Ascending aorta (tissue), 2 donors: ENCODE data around the gene GRID2. TPM values are rescaled to one million over a fixed set of nuclear protein-coding genes. Genes with fewer than 3 reads are reported as not detected.
"Not testable (repeated sequence)": the region's sequence is repeated elsewhere in the genome, so short reads cannot be mapped to it uniquely, and the experiment has no call there.

Experiments
- DNase-seq, 2 donors: peaks; one replicate each; pipeline ENCODE4 v3.0.0-alpha.2; 2019; ENCODE audit warnings: low spot score in 2 of 2
- H3K27ac ChIP-seq, 2 donors: fragments of 200-600 bp; sonication (generic); one replicate each; pipeline ENCODE4 v1.5.1; 2016 to 2017; ENCODE audit warnings: mild to moderate bottlenecking in 1 of 2
- H3K27me3 ChIP-seq: fragments of 200-600 bp; sonication (generic); one replicate; pipeline ENCODE4 v1.5.1; 2017
- H3K36me3 ChIP-seq, 2 donors: fragments of 200-600 bp; sonication (generic); one replicate each; pipeline ENCODE4 v1.5.1; 2016
- H3K4me1 ChIP-seq, 2 donors: fragments of 200-600 bp; sonication (generic); one replicate each; pipeline ENCODE4 v1.5.1; 2016 to 2017; ENCODE audit warnings: mild to moderate bottlenecking in 1 of 2
- H3K4me3 ChIP-seq, 2 donors: fragments of 200-600 bp; sonication (generic); one replicate each; pipeline ENCODE4 v1.5.1; 2016 to 2017; ENCODE audit warnings: mild to moderate bottlenecking in 1 of 2
- H3K9me3 ChIP-seq, 2 donors: fragments of 200-600 bp; sonication (generic); one replicate each; pipeline ENCODE4 v1.5.1; 2016
- intact Hi-C: fragments of 100-400 bp; cut with DNase I; formaldehyde crosslinking; loops from one replicate; pipeline ENCODE4 v1.15.1; 2023
- total RNA-seq: library from RNA; depleted of rRNA; stranded (reverse); fragments of >200 nt; gene quantifications from one replicate; pipeline ENCODE4 v1.1.0, GENCODE V29; 2016
- TF ChIP-seq, protein P1 (sequence below), 3 experiments: fragments of 200-600 bp in 2 of 3; fragments of 450-650 bp in 1 of 3; sonication (generic) in 2 of 3; IDR thresholded peaks; one replicate each; pipeline ENCODE4 v1.5.1; 2016 to 2019; ENCODE audit warnings: antibody characterized with exemption in 3 of 3, mild to moderate bottlenecking in 1 of 3, moderate library complexity in 1 of 3

GRID2 gene
- total RNA-seq, 1 donor from 2014 or later = not detected

DNA sequence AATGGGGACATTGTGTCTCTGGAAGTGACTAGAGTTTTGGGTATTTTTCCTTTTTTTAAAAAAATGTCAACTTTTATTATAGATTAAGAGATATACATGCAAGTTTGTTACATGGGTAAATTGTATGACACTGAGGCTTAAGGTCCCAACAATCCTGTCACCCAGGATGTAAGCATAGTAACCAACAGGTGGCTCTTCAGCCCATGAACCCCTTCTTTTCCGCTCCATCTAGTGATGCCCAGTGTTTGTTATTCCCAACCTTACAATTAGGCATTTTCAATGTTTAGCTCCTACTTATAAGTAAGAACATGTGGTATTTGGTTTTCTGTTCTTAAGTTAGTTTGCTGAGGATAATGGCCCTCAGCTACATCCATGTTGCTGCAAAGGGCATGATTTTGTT is 102.7 kb downstream of the GRID2 start:
- H3K4me1 ChIP-seq = no peaks in the 10 kb centered on the region
- no peak for DNase-seq
- no peaks in the 10 kb centered on the region for H3K27me3 ChIP-seq
- TF ChIP-seq, protein P1, sequence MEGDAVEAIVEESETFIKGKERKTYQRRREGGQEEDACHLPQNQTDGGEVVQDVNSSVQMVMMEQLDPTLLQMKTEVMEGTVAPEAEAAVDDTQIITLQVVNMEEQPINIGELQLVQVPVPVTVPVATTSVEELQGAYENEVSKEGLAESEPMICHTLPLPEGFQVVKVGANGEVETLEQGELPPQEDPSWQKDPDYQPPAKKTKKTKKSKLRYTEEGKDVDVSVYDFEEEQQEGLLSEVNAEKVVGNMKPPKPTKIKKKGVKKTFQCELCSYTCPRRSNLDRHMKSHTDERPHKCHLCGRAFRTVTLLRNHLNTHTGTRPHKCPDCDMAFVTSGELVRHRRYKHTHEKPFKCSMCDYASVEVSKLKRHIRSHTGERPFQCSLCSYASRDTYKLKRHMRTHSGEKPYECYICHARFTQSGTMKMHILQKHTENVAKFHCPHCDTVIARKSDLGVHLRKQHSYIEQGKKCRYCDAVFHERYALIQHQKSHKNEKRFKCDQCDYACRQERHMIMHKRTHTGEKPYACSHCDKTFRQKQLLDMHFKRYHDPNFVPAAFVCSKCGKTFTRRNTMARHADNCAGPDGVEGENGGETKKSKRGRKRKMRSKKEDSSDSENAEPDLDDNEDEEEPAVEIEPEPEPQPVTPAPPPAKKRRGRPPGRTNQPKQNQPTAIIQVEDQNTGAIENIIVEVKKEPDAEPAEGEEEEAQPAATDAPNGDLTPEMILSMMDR (IDR thresholded peaks at IDR 0.05) = no peak
- intact Hi-C loops = no loop called here
- H3K4me3 ChIP-seq = no peak overlapping the region
- H3K9me3 ChIP-seq = no peaks in the 10 kb centered on the region
- no peak overlapping the region for H3K27ac ChIP-seq
- no peaks in the 10 kb centered on the region for H3K36me3 ChIP-seq

DNA sequence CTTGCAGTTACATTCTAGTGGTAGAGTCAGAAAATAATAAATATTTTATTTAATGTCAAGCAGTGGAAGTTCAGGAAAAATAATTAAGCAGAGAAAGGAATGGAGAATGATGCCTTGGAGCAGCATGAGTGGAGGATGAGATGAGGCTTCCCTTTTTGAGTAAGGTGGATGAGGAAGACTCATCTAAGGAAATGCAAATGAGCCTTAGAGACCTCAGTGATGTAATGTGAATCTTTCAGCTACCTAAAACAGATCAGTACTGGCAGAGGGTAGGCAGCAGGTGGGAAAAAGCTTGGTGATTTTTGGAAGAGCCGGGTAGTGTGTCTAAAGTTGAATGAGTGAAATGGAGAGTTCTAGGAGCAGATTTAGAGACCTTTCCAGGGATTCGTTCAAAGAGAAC is 118.2 kb downstream of the GRID2 start:
- no peaks in the 10 kb centered on the region for H3K27me3 ChIP-seq
- TF ChIP-seq, protein P1 (IDR thresholded peaks at IDR 0.05) = no peak
- intact Hi-C loops = no loop called here
- H3K4me1 ChIP-seq = no peaks in the 10 kb centered on the region
- no peaks in the 10 kb centered on the region for H3K36me3 ChIP-seq
- H3K27ac ChIP-seq = no peak overlapping the region
- no peak for DNase-seq
- no peak overlapping the region for H3K4me3 ChIP-seq
- H3K9me3 ChIP-seq = no peaks in the 10 kb centered on the region

DNA sequence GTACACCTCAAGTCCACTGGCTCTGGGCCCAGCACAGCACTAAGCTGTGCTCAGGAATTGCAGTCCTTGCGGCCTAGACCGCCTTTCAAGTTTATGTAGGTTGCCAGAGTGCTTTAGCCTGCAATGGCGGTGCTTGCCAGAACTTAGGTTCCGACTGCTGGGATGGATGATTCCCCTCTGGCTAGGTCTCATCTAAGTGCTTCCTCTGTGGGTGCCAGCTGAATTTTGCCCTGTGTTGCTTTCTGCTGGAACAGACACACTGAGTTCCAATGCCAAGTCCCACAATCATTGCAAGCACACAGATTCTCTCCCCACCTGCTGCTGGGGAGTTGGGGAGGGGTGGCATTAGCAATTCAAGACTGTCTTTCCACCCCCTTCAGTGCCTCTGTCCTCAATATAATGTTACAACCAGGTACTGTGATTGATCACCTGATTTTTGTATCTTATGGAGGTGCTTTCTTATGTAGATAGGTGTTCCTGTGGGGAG is 129.5 kb downstream of the GRID2 start:
- TF ChIP-seq, protein P1 (IDR thresholded peaks at IDR 0.05) = no peak
- H3K9me3 ChIP-seq = no peaks in the 10 kb centered on the region
- H3K36me3 ChIP-seq = no peaks in the 10 kb centered on the region
- H3K27me3 ChIP-seq = no peaks in the 10 kb centered on the region
- no peak overlapping the region for H3K27ac ChIP-seq
- no peak overlapping the region for H3K4me3 ChIP-seq
- DNase-seq = no peak
- H3K4me1 ChIP-seq = no peaks in the 10 kb centered on the region
- intact Hi-C loops = no loop called here

DNA sequence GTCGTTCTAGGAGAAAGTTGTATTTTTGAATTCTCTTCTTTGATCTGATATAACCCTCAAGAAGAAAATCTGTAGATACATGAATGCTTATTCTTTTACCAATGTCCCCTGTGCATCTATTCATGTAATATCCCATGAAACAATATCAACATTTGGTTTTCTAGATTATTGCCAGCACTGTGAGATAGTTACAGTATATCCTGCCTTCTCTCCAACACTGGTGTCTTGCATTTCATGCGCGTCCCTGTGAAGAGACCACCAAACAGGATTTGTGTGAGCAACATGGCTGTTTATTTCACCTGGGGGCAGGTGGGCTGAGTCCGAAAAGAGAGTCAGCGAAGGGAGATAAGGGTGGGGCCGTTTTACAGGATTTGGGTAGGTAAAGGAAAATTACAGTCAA is 135.0 kb downstream of the GRID2 start:
- H3K36me3 ChIP-seq, H3K27ac ChIP-seq, H3K4me3 ChIP-seq, H3K27me3 ChIP-seq, DNase-seq, H3K9me3 ChIP-seq, intact Hi-C loops, H3K4me1 ChIP-seq: not testable (repeated sequence)

DNA sequence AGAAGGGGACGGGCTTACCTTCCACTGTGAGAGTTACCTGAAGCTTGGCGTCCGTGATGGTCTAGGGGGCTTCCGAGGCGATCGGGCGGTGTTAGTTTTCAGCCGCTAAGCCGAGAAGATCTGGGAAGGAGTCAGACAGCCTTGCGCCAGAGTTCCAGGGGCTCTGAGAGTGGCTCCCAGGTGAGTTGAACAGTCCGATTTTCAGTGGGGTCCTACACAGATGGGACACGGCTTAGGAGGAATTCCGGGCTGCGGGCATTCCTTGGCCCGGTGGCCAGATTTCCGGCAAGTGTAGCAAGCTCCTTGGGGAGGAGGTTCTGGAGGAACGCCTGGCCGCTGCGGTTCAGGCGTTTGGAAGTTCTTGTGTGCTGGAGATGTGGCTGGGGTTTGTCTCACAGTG is 138.4 kb downstream of the GRID2 start:
- intact Hi-C loops, H3K4me3 ChIP-seq, H3K27me3 ChIP-seq, DNase-seq, H3K27ac ChIP-seq, H3K4me1 ChIP-seq, H3K36me3 ChIP-seq, H3K9me3 ChIP-seq: not testable (repeated sequence)

DNA sequence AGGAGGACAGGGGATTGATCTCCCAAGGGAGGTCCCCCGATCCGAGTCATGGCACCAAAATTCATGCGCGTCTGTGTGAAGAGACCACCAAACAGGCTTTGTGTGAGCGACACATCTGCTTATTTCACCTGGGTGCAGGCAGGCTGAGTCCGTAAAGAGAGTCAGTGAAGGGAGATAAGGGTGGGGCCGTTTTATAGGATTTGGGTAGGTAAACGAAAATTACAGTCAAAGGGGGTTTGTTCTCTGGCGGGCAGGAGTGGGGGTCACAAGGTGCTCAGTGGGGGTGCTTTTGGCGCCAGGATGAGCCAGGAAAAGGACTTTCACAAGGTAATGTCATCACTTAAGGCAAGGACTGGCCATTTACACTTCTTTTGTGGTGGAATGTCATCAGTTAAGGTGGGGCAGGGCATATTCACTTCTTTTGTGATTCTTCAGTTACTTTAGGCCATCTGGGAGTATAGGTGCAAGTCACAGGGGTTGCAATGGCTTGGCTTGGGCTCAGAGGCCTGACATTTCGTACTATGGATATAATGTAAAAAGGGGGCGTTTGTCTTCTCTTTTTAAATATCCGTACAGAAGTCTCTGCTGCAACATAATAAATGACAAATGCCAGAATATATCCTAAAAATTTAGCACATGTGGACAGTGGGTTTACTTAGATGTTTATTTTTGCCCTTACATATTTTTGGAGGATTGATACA is 140.5 kb downstream of the GRID2 start:
- intact Hi-C loops, H3K36me3 ChIP-seq, H3K27ac ChIP-seq, H3K9me3 ChIP-seq, H3K4me1 ChIP-seq, H3K4me3 ChIP-seq, DNase-seq, H3K27me3 ChIP-seq: not testable (repeated sequence)

DNA sequence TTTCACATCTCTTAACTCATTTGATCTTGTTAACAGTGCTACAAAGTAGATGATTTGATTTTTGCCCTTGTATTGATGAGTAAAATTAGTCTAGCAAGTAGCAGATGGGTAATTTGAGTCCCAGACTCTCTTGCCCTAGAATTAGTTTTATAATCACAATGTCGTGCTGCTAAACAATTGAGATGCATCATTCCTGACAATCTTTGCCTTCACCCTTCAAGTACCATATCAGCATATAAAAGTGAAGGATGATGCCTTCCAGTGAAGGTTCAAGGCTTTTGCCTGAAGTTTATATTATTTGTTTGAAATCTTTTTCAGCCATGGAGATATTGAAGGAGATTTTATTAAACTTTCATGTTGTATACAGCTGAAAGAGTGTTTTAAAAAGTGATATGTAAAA is 141.4 kb downstream of the GRID2 start:
- no peak overlapping the region for H3K27ac ChIP-seq
- TF ChIP-seq, protein P1 (IDR thresholded peaks at IDR 0.05) = no peak

More for the DNA sequence above, 141.4 kb downstream of the GRID2 start:
- intact Hi-C loops = no loop called here
- Histone ChIP-seq H3K27me3 (no peaks in the 10 kb centered on the region), H3K36me3 (no peaks in the 10 kb centered on the region), H3K4me3 (no peak overlapping the region), H3K9me3 (no peaks in the 10 kb centered on the region), H3K4me1 (no peaks in the 10 kb centered on the region)
- no peak for DNase-seq
